GM12878 (cell line): ENCODE measurements around the gene PDS5A. TPM values are rescaled to one million over a fixed set of nuclear protein-coding genes. Genes with fewer than 3 reads are reported as not detected.
A peak's percentile ranks its signal among the peaks of the same experiment; 100 is the strongest.

Source experiments
- BCLAF1 ChIP-seq: fragments of 450-650 bp; IDR thresholded peaks from 2 replicates; pipeline ENCODE4 v1.6.1; 2017; ENCODE audit warnings: antibody characterized with exemption, mild to moderate bottlenecking, moderate library complexity
- BMI1 ChIP-seq: fragments of 450-650 bp; IDR thresholded peaks from 2 replicates; pipeline ENCODE4 v1.6.1; 2016; ENCODE audit warnings: mild to moderate bottlenecking, moderate library complexity, borderline replicate concordance
- BRCA1 ChIP-seq: IDR thresholded peaks from 2 replicates; pipeline ENCODE4 v1.6.1; 2011; ENCODE audit warnings: low read depth, low read length, improper control_type of control experiment
- CBFB ChIP-seq: IDR thresholded peaks from 2 replicates; pipeline ENCODE4 v1.6.1; 2016; ENCODE audit warnings: antibody characterized with exemption, low read depth
- EED ChIP-seq: sonication (generic); IDR thresholded peaks from 2 replicates; pipeline ENCODE4 v1.6.1; 2016; ENCODE audit warnings: antibody characterized with exemption, low read depth
- FOXK2 ChIP-seq: fragments of 450-650 bp; IDR thresholded peaks from 2 replicates; pipeline ENCODE4 v1.6.1; 2017; ENCODE audit warnings: mild to moderate bottlenecking, moderate library complexity
- GATAD2B ChIP-seq: fragments of 450-650 bp; conservative IDR thresholded peaks from 2 replicates; pipeline ENCODE4 v1.6.1; 2017; ENCODE audit warnings: low read depth, mild to moderate bottlenecking, moderate library complexity
- HDGF ChIP-seq: fragments of 450-650 bp; IDR thresholded peaks from 2 replicates; pipeline ENCODE4 v1.6.1; 2016; ENCODE audit warnings: antibody characterized with exemption
- MXI1 ChIP-seq: fragments of 150-350 bp; IDR thresholded peaks from 2 replicates; pipeline ENCODE4 v1.6.1; 2011; ENCODE audit warnings: low read depth, mild to moderate bottlenecking, inconsistent platforms, low read length, improper control_type of control experiment
- NKRF ChIP-seq: fragments of 450-650 bp; conservative IDR thresholded peaks from 2 replicates; pipeline ENCODE4 v1.6.1; 2017; ENCODE audit warnings: mild to moderate bottlenecking, moderate library complexity
- NR2C1 ChIP-seq: fragments of 450-650 bp; IDR thresholded peaks from 2 replicates; pipeline ENCODE4 v1.6.1; 2017; ENCODE audit warnings: antibody characterized with exemption, mild to moderate bottlenecking, moderate library complexity
- PKNOX1 ChIP-seq: fragments of 450-650 bp; IDR thresholded peaks from 2 replicates; pipeline ENCODE4 v1.6.1; 2016; ENCODE audit warnings: mild to moderate bottlenecking
- PML ChIP-seq: IDR thresholded peaks from 2 replicates; pipeline ENCODE4 v1.6.1; 2012; ENCODE audit warnings: low read length, inconsistent platforms
- REST ChIP-seq: IDR thresholded peaks from 2 replicates; pipeline ENCODE4 v1.6.1; 2012; ENCODE audit warnings: mild to moderate bottlenecking, low read depth, low read length
- SIN3A ChIP-seq: IDR thresholded peaks from 2 replicates; pipeline ENCODE4 v1.6.1; 2012; ENCODE audit warnings: low read depth, low read length, improper control_type of control experiment
- SP1 ChIP-seq: IDR thresholded peaks from one replicate; pipeline ENCODE4 v1.6.1; 2011; ENCODE audit warnings: low read depth, low read length
- TBL1XR1 ChIP-seq: IDR thresholded peaks from 2 replicates; pipeline ENCODE4 v1.6.1; 2012; ENCODE audit warnings: low read depth, low read length, improper control_type of control experiment
- ZBTB33 ChIP-seq: fragments of 450-650 bp; IDR thresholded peaks from 2 replicates; pipeline ENCODE4 v1.6.1; 2017; ENCODE audit warnings: mild to moderate bottlenecking
- polyA plus RNA-seq, 11 experiments: library from polyadenylated mRNA; depleted of rRNA in 4 of 11; unstranded in 6 of 11; stranded (reverse) in 5 of 11; fragments of >200 nt; fragmentation: Nextera tagmentation in 4 of 11; fragmentation: Illumina TruSeq in 1 of 11; extraction: Ambion mirVana in 4 of 11; extraction: Trizol in 1 of 11; gene quantifications; 1 replicate in 1 of 11; 2 replicates in 10 of 11; pipeline versions ENCODE4 v1.2.1 to v1.2.3, GENCODE V29; 2011 to 2016; ENCODE audit warnings: inconsistent platforms in 2 of 11, missing spikeins in 2 of 11, low read depth in 1 of 11
- total RNA-seq, 4 experiments: library from RNA; depleted of rRNA in 3 of 4; stranded (reverse); fragments of >200 nt in 3 of 4; fragmentation: Illumina TruSeq in 1 of 4; extraction: Trizol in 1 of 4; gene quantifications; 2 replicates each; pipeline versions ENCODE4 v1.2.1 to v1.2.3, GENCODE V29; 2013 to 2021

The PDS5A gene
- total and polyA plus RNA-seq, 10 of the 15 experiments (the other 5 are each of a cell fraction or from before 2014, with no cell fraction given): 13.7 to 69.7 (median 52.3) TPM

GRCh38 chr4:39977489-39978377 is at the start of gene PDS5A (continued):
- TF ChIP-seq NKRF: peak; percentile 74
- TF ChIP-seq MXI1: peak; percentile 86; the same call in 1 of the 2 replicates
- TF ChIP-seq CBFB: no peak
- no peak; the same call in 1 of the 2 replicates for TF ChIP-seq ZBTB33
- no peak for TF ChIP-seq BMI1
- TF ChIP-seq SP1: no peak
- 0 out of 2 replicates have a peak, but pooled peaks have one; percentile 7 for TF ChIP-seq REST
- TF ChIP-seq NR2C1: no peak; the same call in 1 of the 2 replicates
- TF ChIP-seq EED: peak; percentile 19; the same call in 1 of the 2 replicates
- no peak for TF ChIP-seq TBL1XR1
- no peak for TF ChIP-seq FOXK2
- peak; percentile 74 for TF ChIP-seq BRCA1
- no peak for TF ChIP-seq PKNOX1
- TF ChIP-seq GATAD2B: peak; percentile 97
- TF ChIP-seq BCLAF1: peak; percentile 22; the same call in 1 of the 2 replicates
- no peak; the same call in 1 of the 2 replicates for TF ChIP-seq PML
- TF ChIP-seq SIN3A: 0 out of 2 replicates have a peak, but pooled peaks have one; percentile 30
- TF ChIP-seq HDGF: 0 out of 2 replicates have a peak, but pooled peaks have one; percentile 29
